Lung (tissue), 12 donors: ENCODE data around the gene CALD1. TPM values are rescaled to one million over a fixed set of nuclear protein-coding genes. Genes with fewer than 3 reads are reported as not detected.

Experiments used
- ATAC-seq: fragments of 200-7000 bp; cut with Tn5 transposase; one replicate; pipeline ENCODE4 v1.9.1; 2020; ENCODE audit warnings: moderate number of reproducible peaks; ENCODE audit not compliant: insufficient read depth, low FRiP score
- DNase-seq, 3 donors: peaks; one replicate each; pipeline ENCODE4 v3.0.0-alpha.2; 2013 to 2017
- H3K27ac ChIP-seq, 2 donors: one replicate each; pipeline ENCODE4 v1.5.1; 2013; ENCODE audit warnings: mild to moderate bottlenecking in 2 of 2, moderate library complexity in 2 of 2, control low read depth in 1 of 2, inconsistent platforms in 1 of 2, low read depth in 1 of 2, low read length in 1 of 2
- H3K27me3 ChIP-seq, 3 donors: one replicate each; pipeline ENCODE4 v1.5.1; 2013; ENCODE audit warnings: low read length in 2 of 3; ENCODE audit not compliant: control insufficient read depth in 3 of 3, insufficient read depth in 3 of 3
- H3K36me3 ChIP-seq, 4 donors: one replicate each; pipeline ENCODE4 v1.5.1; 2013; ENCODE audit warnings: low read length in 4 of 4, mild to moderate bottlenecking in 1 of 4, moderate library complexity in 1 of 4; ENCODE audit not compliant: control insufficient read depth in 4 of 4, insufficient read depth in 4 of 4
- H3K4me1 ChIP-seq, 5 donors: one replicate each; pipeline ENCODE4 v1.5.1; 2013; ENCODE audit warnings: low read length in 5 of 5, mild to moderate bottlenecking in 2 of 5, moderate library complexity in 1 of 5; ENCODE audit not compliant: control insufficient read depth in 5 of 5, insufficient read depth in 5 of 5
- H3K4me3 ChIP-seq: one replicate; pipeline ENCODE4 v1.5.1; 2013; ENCODE audit warnings: mild to moderate bottlenecking, control low read depth, moderate library complexity
- H3K9ac ChIP-seq, 2 donors: one replicate each; pipeline ENCODE4 v1.5.1; 2013; ENCODE audit warnings: low read length in 2 of 2, control low read depth in 1 of 2; ENCODE audit not compliant: insufficient read depth in 1 of 2
- H3K9me3 ChIP-seq, 4 donors: one replicate each; pipeline ENCODE4 v1.5.1; 2013; ENCODE audit warnings: low read length in 3 of 4, mild to moderate bottlenecking in 1 of 4, moderate library complexity in 1 of 4; ENCODE audit not compliant: control insufficient read depth in 4 of 4, insufficient read depth in 3 of 4
- whole genome bisulfite sequencing, 2 donors: extraction: QIAGEN DNeasy Blood & Tissue Kit; methylation state at CpG; one replicate each; pipeline ENCODE4 v1.1.7; 2013; 5-methylcytosine and 5-hydroxymethylcytosine counted together
- polyA plus RNA-seq, 2 donors: library from polyadenylated mRNA; stranded (reverse); fragments of 200-250 nt; gene quantifications; one replicate each; pipeline ENCODE4 v1.2.1, GENCODE V29; 2013
- total RNA-seq, 2 donors: library from RNA; depleted of rRNA in 1 of 2; stranded (reverse); fragments of >200 nt in 1 of 2; gene quantifications; one replicate each; pipeline ENCODE4 v1.2.1, GENCODE V29; 2014 to 2021
- TF ChIP-seq, protein P1 (sequence below): IDR thresholded peaks from 2 replicates; pipeline ENCODE4 v1.5.1; 2012; ENCODE audit warnings: mild to moderate bottlenecking; ENCODE audit errors: control extremely low read depth, extremely low read depth
- donor health status: control.
- donor health status: control.
- donor health status: Bipolar disorder and iron deficiency.
- donor health status: healthy.
- donor health status: DM: yes; HTN: yes; CAD: no.

CALD1 gene
- total and polyA plus RNA-seq, 4 donors: 56.4 to 173 (median 92.0) TPM

DNA sequence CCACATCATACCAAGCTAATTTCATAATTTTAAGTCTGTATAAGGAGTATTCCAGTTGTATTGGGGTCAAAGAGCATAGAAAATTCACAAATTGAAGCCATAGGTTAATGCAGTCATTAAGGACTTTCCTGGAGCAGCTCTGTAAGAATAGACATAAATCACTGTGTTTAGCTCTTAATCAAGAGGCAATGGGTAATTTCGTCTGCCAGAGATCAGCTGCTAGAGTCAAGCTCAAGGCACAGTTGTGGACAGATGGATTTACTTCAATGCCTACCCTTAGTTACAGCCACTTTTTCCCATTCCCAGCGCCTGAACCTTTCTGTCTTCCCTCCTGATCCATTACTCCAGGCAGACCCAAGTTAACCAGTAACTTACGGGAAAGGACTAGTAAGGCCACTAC is 166.3 kb downstream of the CALD1 start:
- no peaks in the 10 kb centered on the region for H3K27me3 ChIP-seq
- no peak overlapping the region for H3K27ac ChIP-seq
- H3K36me3 ChIP-seq: peaks cover 6 to 43% (median 23%) of the 10 kb centered on the region in 4 donors
- H3K9ac ChIP-seq: no peak overlapping the region
- WGBS, 2 donors: 87 to 92% methylated on average over 3 of the region's 3 CpGs
- TF ChIP-seq, protein P1, sequence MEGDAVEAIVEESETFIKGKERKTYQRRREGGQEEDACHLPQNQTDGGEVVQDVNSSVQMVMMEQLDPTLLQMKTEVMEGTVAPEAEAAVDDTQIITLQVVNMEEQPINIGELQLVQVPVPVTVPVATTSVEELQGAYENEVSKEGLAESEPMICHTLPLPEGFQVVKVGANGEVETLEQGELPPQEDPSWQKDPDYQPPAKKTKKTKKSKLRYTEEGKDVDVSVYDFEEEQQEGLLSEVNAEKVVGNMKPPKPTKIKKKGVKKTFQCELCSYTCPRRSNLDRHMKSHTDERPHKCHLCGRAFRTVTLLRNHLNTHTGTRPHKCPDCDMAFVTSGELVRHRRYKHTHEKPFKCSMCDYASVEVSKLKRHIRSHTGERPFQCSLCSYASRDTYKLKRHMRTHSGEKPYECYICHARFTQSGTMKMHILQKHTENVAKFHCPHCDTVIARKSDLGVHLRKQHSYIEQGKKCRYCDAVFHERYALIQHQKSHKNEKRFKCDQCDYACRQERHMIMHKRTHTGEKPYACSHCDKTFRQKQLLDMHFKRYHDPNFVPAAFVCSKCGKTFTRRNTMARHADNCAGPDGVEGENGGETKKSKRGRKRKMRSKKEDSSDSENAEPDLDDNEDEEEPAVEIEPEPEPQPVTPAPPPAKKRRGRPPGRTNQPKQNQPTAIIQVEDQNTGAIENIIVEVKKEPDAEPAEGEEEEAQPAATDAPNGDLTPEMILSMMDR: no peak
- H3K9me3 ChIP-seq: no peaks in the 10 kb centered on the region
- ATAC-seq: no peak
- no peak for DNase-seq
- H3K4me3 ChIP-seq: no peak overlapping the region
- H3K4me1 ChIP-seq: peaks cover 0 to 3% (median 0%) of the 10 kb centered on the region in 5 donors

- WGBS, 2 donors: 61 to 73% methylated on average over 2 of the region's 2 CpGs
- Histone ChIP-seq H3K4me3 (no peak overlapping the region), H3K36me3 (peaks cover 6 to 47% (median 27%) of the 10 kb centered on the region in 4 donors), H3K9me3 (no peaks in the 10 kb centered on the region), H3K9ac (no peak overlapping the region), H3K4me1 (peaks cover 0 to 3% (median 0%) of the 10 kb centered on the region in 5 donors), H3K27ac (no peak overlapping the region), H3K27me3 (no peaks in the 10 kb centered on the region)
- TF ChIP-seq, protein P1: no peak
- DNase-seq (no peak), ATAC-seq (no peak)
These were observed 166.8 kb downstream of the CALD1 start for GRCh38 chr7:134946260-134946659.

DNA sequence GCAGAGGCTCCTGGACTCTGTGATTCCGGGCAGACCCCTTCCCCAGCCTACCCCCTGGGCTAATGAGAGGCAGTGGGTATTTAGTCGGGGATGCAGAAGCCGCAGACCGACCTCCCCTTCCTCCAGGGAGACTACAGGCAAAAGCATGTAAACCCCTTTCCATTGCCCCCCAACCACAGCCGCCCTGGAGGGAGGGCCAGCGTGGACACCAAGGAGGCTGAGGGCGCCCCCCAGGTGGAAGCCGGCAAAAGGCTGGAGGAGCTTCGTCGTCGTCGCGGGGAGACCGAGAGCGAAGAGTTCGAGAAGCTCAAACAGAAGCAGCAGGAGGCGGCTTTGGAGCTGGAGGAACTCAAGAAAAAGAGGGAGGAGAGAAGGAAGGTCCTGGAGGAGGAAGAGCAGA is 167.9 kb downstream of the CALD1 start:
- DNase-seq (no peak), ATAC-seq (no peak)
- no peaks in the 10 kb centered on the region for H3K27me3 ChIP-seq
- no peaks in the 10 kb centered on the region for H3K4me1 ChIP-seq
- H3K9me3 ChIP-seq: no peaks in the 10 kb centered on the region
- peaks cover 6 to 44% (median 24%) of the 10 kb centered on the region in 4 donors for H3K36me3 ChIP-seq
- H3K9ac ChIP-seq: no peak overlapping the region
- TF ChIP-seq, protein P1: no peak
- H3K4me3 ChIP-seq: no peak overlapping the region
- WGBS, 2 donors: 95 to 97% methylated on average over 17 of the region's 17 CpGs
- no peak overlapping the region for H3K27ac ChIP-seq

DNA sequence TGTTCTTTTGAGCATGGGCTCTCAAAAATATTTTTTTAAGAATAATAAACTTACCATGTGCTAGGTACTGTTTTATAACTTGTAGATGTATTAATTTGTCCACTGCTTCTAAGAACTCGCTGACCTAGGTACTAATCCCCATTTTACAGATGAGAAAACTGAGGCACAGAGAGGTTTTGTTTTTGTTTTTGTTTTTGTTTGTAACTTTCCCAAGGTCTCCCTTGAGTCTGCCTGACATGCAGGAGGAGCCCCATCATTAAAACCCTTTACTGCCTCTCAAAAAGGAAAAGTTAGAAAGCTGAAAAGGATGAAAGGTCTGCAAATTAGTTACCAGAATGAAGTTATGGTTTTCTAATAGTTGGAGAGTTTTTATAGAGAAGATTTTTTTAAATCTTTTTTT is 168.4 kb downstream of the CALD1 start:
- 97 to 98% methylated on average over 1 of the region's 1 CpG for WGBS, 2 donors
- ATAC-seq: no peak
- Histone ChIP-seq H3K4me1 (no peaks in the 10 kb centered on the region), H3K9me3 (no peaks in the 10 kb centered on the region), H3K27me3 (no peaks in the 10 kb centered on the region), H3K9ac (no peak overlapping the region), H3K27ac (no peak overlapping the region), H3K36me3 (peaks cover 6 to 46% (median 24%) of the 10 kb centered on the region in 4 donors), H3K4me3 (no peak overlapping the region)
- TF ChIP-seq, protein P1: no peak
- DNase-seq: no peak
